Activated CD8-positive, alpha-beta memory T cell treated with anti-CD3 and anti-CD28 coated beads for 1 hour (primary cell): ENCODE data around the gene HSFX2.
"Not testable (repeated sequence)": the region's sequence is repeated elsewhere in the genome, so short reads cannot be mapped to it uniquely, and the experiment has no call there.

Experiments used
- DNase-seq, 2 donors: peaks; one replicate each; pipeline ENCODE4 v3.0.0-alpha.2; 2020; ENCODE audit warnings: low read depth in 1 of 2; ENCODE audit errors: extremely low read depth in 1 of 2

HSFX2 gene

DNA sequence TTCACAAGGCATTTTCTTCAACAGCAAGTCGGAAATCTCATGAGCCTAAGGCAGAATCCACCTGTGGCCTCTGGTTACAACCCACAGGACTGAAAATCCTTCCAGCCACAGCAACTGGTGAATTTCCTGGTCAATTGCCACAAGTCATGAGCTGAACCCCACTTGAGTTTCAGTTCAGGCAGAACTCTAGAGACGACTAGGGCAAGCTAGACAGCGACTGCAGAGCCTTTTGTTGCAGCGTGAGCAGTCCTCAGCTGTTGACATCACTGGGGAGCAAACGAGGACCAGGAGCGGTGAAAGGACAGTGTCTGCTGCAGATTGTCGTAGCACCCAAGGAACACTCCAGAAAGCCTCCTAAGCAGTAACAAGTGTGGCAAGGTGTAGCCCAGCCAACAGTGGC lies 829 bp upstream of the HSFX2 start:
- not testable (repeated sequence) for DNase-seq

DNA sequence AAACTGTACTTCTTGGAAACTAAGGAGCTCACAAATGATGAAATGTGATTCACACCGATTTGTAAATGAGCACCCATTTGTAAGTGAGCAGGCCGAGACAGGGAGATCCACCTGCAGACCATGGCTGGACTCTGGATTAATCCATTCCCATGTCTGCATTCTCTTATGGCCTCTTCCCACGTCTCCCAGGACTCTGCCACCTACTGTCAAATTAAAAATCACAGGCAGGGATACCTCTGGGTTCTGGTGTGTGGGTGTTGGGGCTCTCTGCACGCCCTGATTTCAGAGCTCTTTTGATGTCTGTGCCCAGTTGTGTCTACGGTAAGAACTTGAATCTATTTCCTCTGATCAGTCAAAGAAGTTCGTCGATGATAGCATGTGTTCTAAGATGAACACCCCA lies 4.1 kb downstream of the HSFX2 start:
- not testable (repeated sequence) for DNase-seq

DNA sequence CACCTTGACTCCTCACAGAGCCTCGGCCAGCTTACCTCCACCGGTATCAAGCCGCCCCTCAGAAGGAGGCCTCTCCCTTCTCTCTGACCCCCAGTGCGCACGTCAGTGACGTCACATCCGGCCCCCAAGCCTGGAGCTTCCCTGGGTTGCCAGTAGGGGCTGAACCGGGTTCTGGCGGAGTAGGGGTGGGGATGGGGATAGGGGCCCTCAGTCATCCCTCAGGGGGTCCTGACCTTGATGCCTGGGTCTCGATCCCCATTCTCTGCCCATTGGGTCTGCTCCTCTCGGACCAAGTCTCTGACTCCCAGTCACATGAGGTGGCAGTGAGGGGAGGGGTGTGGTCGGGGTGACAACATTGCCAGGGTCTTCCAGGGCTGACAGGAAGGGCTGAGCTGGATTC lies 7.8 kb downstream of the HSFX2 start, which contains the start of gene MAGEA9B:
MAGEA9B (minus strand) TSS at position 101 of the 400 bp plus-strand sequence. CDS start 4,280 bp downstream, outside the sequence.
- not testable (repeated sequence) for DNase-seq

DNA sequence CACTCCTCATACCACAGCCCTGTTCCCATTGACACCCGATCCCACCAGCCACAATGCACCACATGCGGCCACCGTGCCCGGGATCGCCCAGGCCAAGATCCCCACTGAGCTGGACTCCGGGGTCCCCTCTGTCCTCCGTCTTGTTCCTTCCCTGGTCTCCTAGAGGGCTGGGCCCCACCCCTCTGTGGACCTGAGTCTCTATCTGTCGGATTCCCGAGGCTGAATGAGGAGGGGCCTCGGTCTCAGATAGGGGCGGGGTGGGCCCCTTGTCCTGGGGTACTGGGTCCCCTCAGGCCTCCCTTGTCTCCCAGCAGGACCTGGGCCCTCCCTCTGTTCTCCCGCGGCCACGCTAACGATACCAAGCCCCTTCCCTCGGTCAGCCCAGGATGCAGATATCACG lies 9.5 kb downstream of the HSFX2 start:
- not testable (repeated sequence) for DNase-seq

DNA sequence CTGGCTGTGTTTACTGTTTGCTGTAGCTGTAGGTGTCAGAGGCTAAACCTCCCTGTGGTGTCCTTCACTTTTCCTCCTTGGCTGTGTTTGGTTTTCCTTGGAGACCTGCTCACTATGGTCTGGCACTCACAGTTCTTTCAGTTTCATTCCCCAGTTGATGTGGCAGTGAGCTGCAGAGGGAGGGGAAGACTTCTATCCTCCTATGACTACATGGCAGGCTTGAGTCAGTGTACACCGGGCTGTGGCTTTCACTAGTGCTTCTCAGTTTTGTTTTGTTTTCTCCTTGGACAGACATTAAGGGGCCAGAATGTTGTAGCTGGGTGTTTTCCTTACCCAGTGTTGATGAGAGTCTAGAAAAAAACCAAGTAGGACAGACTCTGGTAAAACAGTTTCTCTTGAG lies 21.7 kb downstream of the HSFX2 start:
- DNase-seq, result not testable (repeated sequence)

DNA sequence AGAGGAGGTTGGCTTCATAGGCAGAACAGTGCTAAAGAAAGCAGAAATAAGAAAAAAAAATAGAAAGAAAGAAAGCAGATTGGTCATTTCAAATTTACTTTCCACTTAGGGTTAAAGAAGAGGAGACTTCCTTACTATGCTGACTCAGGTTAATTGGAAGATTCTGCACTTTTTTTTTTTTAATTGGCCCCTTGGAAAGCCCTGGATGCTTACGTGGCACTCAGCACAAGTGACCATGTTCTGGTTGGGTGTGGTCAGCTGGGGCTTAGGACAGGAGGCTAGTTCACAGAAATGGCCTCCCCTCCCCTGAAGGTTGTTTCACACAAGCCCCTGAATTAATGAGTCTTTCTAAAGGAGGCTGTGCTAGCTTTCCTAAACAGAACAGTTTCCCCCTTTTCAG lies 22.4 kb downstream of the HSFX2 start:
- no peak for DNase-seq

DNA sequence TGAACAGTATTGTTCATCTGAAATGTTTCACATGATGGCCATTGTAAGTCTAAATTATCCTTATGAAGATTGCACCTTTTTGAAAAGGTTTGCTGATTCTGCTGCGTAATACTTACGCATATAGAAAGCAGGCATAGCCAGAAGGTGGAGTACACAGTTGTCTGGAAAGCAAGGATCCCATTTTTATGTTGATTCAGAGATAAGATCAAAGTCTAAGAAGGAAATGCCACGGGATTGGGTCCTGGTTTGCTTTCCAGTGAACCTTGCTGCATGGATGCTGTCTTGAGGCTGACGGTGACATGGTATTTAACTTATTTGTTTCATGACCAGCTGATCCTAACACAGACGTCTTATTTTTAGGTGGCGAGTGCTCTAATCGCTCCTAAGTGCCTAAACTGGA lies 23.3 kb downstream of the HSFX2 start:
- DNase-seq, result no peak

DNA sequence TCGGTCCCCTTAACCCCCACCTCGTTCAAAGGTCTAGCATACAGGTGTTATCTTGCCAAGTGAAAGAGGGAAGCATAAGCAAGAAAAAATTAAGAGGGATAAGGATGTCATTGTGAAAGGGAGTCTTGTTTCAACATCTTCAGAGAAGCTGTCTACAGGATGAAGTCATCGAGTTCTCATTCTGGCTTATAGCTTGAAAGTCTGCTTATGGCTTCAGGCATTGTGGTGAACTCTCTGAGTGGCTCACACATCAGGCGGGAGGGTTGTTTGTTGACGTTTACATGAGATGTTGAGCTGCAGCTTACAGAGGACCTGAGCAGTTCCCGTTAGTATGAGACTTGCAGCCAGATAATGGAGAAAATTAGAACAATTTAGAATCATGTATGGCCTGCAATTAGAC lies 24.4 kb downstream of the HSFX2 start:
- no peak for DNase-seq

DNA sequence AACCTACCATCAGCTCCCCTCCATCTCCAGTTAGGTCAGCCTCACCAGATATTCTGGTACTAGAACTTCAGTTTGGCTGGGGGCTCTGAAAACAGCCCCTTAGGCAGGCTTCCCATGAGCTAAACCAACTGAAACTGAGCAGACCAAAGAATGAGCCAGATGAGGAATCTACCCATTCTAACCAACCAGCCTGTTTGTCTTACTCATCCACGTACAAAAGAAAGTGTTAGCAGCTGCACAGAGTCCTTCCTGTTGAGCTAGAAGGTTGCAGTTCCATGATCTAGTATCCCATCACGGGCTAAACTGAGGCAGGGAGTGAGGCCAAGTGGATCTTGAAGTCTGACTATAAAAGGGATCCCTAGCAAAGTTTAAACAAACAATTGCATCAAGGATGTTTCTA lies 25.3 kb downstream of the HSFX2 start:
- no peak for DNase-seq

DNA sequence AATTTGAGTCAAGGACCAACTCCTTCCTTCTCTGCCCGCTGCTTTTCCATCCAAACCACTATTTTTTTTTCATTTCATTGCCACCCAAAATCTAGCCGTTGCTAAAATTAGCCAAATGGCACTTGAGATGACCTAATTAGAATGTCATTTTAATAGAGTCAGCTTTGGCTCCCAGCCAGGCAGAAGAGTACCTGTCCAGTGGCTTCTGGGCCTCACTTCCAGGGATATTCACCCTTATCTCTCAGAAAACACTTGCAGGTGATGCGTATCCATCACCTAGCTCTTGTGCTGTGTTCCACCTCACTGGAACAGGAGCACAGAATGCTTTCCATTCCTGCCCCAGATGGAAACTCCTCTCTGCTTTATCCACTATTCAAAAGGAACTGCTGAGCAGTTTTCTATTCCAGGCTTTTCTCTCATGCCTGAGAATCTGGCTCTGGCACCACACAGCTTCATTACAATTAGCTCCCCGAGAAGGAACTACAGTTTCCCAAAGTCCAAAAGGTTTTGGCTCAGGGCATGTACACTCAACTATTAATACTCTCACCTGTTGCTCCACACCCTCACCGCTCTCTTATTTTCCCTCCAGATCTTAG lies 26.3 kb downstream of the HSFX2 start:
- no peak for DNase-seq

DNA sequence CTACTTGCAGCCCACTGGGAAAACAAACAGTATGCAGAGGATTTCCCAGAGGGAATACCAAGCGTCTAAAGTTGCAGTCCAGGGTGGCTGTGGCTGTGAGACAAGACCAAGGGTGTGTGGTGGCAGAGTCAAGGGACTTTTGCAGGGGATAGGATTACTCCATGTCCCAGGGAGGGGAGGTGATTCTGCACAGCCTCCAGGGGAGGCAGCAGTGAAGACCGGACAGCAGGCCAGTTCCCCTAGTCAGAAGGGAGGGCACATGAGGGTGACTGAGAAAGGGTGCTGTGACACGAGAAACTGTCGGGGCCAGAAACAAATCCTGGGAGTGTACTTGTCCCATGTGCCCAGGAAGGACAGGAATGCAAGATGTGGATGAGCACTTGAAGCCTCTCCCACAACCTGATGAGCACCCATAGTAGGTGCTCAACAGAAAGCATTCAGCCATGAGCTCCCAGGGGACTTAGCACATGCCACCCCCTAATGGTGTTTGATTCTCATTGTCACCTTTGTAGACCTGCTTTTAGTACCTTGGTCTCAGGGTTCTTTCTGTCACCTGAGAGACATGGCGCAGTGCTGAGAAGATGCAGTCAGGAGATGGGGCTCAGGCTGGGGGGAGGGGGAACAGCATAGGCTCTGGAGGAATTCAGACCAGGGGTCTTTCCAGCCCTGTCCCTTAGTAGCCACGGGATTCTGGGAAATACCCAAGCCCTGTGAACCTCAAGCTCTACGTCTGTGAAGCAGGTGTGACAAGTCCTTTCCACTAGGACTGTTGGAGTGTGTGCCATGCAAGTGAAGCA lies 27.3 kb downstream of the HSFX2 start:
- no peak for DNase-seq

DNA sequence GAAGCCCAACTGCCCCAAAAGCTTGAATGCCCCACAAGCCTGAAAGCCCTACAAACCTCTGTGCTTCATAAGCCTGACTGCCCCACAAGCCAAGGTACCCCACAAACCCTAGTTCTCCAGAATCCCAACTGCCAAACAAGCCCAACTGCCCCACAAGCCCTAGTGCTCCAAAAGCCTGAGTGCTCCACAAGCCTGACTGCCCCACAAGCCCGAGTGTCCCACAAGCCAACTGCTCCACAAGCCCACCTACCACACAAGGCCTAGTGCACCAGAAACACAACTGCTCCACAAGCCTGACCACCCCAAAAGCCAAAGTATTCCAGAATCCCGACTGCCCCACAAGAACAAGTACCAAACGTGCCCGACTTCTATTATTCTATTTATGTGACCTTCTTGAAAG lies 31.8 kb downstream of the HSFX2 start:
- no peak for DNase-seq

DNA sequence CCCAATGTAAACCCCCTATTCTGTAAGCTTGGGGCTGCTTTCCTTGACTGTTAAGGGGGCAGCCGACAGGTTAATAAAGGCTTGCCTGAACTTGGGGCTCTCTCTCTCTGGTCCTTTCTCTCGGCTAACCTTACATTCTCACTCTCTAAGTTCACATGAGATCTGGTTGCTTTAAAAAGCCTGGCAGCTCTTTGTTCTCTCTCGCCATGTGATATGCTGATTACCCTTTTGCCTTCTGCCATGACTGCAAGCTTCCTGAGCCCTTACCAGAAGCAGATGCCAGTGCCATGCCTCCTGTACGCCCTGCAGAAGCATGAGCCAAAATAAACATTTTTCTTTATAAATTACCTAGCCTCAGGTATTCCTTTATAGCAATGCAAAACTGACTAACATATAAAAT lies 39.9 kb downstream of the HSFX2 start:
- DNase-seq, result not testable (repeated sequence)

DNA sequence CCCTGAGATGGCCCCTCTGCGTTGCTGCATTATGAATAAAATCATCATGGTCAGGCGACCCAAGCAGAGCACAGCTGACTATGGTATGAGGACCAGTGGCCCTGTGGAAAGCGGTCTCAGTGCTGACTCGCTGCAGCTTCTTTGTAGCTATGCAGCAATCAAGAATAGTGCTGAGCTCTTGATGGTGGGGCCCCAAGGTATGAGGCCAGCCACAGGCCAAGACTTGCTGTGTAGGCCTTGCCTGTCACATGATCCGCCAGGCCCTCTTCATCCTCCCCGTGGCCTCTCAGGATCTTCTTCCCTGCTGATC lies 43.2 kb downstream of the HSFX2 start:
- DNase-seq, result not testable (repeated sequence)

DNA sequence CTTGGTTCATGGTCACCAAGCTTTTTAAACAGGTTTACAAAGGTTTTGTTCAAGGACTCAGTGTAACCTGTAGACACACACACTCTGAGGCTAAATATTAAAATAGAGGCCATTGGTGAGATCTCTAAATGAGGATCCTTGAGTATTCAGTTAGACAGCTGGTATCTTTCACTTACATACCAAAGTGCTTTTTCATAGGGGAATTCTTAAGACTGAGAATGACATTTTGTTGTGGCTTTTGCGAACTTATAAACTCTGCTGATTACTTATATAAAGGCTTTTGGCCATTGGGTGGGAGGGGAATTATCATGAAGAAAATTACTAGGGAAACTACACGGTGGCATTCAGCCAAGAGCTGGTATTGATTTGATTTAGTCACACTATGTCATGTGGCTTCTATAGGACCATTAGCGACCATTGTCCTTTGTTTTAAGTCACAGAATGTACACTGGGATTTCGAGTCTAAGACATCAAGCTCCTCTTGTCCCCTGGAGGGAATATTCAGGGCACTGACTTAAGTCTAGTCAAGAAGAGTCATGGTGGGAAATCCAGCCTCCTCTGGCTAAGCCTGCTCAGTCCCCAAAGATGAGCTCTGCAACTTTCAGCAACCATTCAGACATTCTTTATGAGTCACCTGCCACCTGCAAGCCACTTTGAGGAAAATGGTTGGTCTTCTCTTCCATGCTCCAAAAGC lies 43.7 kb downstream of the HSFX2 start:
- DNase-seq, result not testable (repeated sequence)

DNA sequence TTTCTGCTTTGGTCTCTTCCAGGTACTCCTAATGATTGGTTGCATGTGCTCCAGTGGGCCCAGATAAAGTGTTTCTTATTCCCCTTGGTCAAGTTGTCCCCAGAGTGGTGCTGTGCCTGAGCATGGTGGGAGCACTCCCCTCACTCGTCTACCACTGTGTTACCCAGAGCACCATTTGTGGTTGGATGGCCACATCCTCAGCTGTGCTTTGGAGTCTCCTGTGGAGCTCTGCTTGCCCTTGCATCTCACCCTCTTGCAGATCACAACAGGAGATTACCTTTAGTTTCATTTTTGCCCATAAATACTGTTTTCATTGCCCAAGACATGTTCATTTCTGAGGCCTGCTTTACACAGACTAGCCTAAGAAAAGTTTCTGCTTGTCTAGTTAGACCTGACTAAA lies 44.7 kb downstream of the HSFX2 start:
- DNase-seq, result not testable (repeated sequence)

DNA sequence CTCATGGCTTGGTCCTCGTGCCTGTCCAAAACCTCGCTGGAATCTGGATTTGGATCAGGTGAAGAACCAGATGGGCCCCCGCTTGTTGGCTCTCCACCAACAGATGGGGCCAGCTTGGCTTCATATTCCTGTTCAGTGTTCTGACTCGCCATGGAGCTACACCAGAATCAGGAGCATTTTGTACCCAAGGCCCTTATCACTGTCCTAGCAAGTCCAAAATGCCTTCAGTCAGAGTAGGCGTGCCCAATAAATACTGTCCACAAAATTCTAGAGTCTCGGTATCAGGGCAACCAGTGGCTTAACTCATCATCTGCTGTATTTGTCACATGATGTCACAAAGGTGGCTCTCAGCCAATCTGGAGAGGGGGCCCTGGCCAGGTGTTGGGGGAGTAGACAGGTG lies 45.4 kb downstream of the HSFX2 start, which contains the start of gene HSFX3:
HSFX3 (minus strand) TSS at position 224 of the 400 bp plus-strand sequence; CDS start at position 152, 72 bp downstream.
- DNase-seq, result not testable (repeated sequence)

DNA sequence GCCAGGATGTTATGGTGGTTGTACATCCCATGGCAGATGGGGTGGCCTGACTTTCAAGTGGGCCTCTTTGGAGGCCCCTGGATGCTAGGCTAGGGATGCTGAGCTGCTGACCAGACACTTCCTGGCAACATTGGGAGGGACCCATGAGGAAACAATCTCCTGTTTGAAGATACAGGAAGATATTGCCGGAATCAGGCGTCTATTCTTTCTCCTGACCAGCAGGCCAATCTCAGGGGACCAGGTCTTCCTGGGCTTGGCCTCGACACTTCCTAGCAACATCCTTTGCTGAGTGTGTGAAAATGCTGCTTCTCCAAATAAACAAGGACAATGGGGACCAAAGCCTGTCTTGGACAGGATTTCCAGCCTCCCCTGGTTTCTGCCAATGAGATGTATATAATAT lies 47.3 kb downstream of the HSFX2 start:
- not testable (repeated sequence) for DNase-seq

DNA sequence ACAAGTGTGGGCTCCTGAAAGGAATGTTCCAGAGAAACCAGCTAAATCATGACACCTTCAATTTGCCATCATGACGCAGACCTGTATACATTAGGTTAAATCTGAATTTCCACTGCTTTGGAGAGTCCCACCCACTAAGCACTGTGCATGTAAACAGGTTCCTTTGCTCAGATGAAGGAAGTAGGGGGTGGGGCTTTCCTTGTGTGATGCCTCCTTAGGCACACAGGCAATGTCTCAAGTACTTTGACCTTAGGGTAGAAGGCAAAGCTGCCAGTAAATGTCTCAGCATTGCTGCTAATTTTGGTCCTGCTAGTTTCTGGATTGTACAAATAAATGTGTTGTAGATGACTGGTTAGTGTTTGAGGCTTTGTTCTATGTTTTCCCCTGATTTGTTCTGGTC lies 48.2 kb downstream of the HSFX2 start:
- DNase-seq, result not testable (repeated sequence)

DNA sequence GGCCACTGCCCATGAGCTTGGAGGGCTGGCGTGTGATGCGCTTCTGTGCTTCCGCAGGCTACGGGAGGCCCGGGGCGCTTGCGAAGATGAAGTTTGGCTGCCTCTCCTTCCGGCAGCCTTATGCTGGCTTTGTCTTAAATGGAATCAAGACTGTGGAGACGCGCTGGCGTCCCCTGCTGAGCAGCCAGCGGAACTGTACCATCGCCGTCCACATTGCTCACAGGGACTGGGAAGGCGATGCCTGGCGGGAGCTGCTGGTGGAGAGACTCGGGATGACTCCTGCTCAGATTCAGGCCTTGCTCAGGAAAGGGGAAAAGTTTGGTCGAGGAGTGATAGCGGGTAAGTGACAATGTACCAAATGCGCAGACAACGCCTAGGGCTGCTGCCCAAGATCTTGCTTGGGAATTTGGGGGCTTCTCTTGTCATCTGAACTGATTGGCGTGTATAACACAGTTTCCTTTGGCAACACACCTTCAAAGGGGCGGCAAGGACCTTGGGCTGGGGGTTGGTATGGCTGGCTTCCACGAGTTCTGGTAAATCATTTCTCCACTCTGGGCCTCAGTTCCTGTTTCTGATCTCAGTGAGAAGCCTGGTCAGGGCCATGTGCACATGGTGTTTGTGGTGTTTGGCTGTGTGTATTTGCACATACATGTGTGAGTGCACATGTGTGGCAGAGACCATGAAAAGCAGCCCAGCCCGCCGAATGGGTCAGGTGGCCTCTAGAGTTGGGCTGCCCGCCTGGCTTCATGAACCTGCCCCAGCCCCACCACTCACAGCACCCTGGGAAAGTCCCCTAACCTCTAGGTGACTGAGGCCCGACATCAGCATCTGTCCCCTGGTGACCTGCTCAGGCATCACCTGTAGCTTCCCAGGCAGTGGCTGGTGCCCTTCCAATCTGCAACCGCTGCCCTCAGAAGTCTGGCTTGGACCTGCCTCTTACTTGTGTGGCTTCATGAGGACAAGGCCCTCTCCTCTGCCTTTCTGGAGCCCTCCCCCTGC lies 49.3 kb downstream of the HSFX2 start:
- not testable (repeated sequence) for DNase-seq
